Measurements from ENCODE around the gene NKAPL.

The NKAPL gene

DNA sequence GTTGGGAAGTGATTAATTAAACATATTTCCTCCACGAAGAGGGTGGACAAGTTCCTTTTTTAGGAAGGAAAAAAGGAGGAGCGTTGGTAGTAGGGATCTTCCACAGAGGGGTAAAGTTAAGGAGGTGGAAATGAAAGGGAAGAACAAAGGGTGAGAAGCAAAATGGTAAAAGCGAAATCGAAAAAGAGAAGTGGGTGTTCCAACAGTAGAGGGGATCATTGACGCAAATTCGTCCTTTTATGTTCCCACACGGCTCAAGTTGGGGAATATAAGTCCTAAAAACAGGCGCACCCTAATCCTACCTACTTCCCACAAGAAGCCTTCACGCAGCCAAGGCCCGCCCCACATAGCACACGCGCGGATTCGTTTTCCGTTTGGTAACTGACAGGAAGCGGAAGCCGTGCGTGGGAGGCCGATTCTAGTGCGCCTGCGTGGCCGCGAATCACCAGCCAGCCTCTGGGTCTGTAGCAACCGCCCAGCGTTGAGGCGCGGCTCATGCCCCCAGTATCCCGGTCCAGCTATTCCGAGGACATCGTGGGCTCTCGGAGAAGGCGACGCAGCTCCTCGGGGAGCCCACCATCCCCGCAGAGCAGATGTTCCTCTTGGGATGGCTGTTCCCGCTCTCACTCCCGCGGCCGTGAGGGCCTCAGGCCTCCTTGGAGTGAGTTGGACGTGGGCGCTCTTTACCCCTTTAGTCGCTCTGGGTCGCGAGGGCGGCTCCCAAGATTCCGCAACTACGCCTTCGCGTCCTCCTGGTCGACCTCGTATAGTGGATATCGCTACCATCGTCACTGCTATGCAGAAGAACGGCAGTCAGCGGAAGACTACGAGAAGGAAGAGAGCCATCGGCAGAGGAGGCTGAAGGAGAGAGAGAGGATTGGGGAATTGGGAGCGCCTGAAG lies at the start of gene NKAPL:
Gene NKAPL (plus strand): TSS at position 421 of the 901 bp plus-strand sequence. CDS start 75 bp downstream, at position 496.
- DNase-seq = no peak

DNA sequence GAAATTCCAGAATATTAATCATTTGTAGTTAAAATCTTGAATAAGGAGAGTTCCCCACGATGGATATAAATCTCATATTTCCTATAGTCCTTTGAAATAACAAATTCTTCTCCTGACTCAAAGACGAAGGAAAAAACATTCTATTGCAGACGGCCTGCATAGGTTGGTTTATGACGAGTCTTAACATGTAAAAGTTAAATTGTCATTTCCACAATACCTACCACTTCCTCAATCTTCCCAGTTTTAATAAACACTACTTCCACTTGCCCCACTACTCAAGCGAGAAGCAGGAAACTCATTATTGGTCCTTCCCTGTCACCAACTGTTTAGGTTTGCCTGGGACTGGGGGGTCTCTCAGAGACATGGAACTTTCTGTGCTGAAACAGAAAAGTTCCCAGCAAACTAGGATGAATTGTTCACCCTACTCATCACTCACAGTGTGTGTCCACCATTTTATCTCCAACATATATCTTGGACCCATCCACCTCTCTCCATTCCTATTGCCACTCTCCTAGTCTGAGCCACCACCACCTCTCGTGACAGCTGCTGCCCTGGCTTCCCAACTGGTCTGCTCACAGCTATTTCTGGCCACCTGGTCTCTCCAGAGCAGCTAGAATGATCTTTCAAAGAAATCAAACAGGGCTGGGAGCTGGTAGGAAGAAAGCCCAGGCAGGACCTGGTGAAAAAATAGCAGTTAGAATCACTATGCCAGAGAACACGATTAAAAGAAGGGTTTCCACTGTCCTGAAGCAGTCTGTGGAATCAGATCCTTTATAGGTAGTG lies 49.2 kb upstream of the NKAPL start:
- DNase-seq = no peak

DNA sequence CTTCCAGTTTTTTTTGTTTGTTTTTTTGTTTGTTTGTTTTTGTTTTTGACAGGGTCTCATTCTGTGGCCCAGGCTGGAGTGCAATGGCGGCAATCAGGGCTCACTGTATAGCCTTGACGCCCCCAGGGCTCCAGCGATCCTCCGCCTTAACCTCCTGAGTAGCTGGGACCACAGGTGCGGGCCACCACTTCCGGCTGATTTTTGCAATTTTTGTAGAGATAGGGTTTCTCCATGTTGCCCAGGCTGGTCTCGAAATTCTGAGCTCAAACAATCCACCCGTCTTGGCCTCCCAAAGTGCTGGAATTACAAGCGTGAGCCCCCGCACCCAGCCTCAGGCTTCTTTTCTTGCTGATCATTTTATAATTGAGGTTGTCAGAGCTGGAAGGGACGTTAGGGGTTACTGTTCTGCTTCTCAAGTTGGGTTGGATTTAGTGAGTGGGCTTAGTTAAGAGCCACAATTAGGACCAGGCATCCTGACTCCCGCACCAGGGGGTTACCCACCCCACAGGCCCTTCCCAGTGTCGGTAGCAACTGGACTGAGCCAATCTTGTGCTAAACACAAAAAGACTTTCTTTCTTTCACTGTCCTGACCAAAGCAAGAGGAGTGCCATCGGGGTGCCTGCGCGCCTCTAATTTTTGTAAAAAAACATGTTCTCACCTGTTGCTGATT lies 47.1 kb upstream of the NKAPL start:
- DNase-seq = no peak

DNA sequence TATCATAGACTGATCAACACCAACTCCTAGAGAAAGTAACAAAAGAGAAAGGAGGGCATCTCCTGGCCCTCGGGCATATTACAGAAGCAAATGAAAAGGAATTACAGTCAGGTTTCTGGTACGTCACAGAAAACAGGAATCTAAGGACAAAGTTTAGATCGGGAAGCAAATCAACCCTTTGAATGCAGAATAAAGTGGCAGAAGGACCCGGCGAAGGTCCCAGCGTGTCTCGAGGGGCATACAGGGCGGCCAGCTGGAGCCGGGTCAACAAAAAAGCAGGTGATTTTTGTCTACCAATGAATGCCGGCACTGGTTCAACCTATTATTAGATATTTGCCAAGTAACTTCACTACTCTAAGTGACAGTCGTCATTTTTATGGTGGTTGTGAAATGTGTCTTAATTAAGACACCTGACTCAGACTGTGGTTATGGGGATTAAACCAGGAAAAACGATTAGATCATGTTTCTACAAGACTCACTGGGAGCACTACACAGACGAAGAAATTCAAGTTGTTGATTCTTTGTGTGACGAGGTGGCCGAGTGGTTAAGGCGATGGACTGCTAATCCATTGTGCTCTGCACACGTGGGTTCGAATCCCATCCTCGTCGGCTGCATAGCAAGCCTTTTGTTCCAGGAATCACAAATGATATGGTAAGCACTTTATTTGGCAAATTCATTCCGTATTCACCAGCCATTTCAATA lies 46.4 kb upstream of the NKAPL start:
- peak; percentile 44 for DNase-seq

DNA sequence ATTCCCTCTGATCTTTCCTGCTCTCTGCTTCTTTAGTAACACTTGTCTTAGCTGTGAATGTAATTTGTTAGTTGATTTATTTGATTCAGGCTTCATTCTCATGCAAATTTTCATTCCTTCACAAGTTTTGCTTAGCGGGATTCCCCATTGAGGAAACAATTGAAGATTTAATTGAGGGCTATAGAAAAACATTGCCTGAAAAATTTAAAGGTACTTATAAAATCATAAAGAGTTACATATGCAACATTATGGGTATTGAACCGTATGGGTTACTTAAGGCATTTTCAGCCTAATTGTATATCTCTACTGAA lies 45.9 kb upstream of the NKAPL start:
- no peak for DNase-seq

DNA sequence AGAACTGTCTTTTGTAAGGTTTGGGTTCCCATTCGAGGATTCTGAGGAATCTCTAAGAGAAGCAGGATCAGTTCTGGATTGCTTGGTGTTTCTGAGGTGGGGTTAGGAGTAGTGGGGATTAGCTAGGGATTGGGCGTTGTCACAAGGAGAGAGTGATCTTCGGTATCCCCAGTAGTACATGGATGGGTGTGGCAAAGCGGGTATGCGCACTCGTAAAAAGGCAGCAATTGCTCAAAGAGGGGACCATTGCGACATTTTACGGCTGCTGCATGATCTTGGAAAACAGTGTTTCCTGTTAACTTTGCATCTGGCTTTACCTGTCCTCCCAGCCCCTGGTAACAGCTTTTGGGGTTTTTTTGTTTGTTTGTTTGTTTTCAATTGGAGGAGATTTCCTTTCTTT lies 43.7 kb upstream of the NKAPL start:
- DNase-seq = no peak

DNA sequence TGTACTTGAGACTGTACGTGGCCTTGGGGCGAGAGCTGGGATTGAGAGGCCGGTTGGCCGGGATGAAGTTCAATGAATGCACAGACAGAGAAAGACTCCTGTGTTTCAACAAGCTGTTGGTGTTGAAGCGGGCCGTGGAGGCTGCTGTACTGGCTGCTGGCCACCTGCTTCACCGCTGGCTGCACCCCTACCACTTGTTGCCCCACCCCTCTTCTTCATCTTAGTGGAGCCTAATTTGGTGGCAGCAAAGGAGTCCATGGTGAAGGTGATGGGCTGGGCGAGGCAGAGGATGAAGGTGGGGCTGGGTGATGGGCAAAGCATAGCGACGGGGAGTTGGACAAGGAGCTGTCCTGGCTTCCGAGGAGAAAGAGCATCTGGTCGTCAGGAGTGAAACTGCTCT lies 41.2 kb upstream of the NKAPL start:
- no peak for DNase-seq

DNA sequence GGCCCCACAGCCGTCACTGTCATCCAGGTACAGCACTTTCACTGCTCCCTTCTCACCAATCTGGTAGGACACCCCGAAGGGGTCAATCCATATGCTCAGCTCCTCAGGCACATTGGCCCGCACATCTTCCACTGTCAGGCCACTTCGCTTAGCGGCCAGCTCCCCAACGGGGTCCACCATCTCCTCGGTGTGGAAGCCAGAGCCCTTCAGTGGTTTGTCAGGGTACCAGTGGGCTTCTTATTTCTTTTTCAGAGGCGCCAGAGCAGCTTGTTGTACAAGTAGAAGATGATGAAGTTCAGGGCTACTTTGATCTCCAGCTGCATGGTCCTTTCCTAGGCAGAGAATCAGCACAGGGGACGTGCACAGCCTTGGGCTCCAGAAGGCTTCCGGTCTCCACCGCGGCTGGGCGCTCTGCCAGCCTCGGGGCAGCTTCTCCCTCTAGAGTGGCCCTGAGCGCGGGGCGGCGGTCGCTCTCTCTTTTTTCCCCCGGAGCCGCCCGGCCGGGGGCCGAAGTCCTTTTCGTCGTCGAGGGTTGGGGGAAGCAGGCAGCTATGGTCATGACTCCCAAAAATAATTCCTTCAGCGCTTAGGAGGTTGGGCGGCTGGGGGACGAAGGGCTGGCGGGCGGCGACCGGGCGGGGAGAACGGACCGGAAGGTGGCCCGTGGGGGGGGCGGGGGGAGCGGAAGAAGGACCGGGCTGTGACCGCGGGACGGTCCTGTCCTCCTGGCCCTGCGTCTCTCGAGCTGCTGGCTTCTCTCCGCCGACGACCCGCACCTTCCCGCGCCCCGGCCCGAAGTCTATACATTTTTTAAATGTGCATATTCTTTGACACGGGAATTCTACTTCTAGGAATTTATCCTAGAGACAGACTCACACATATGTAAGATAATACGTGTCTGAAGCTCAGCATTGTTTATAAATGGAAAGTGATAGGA lies 40.5 kb upstream of the NKAPL start:
- DNase-seq = peak; percentile 54

DNA sequence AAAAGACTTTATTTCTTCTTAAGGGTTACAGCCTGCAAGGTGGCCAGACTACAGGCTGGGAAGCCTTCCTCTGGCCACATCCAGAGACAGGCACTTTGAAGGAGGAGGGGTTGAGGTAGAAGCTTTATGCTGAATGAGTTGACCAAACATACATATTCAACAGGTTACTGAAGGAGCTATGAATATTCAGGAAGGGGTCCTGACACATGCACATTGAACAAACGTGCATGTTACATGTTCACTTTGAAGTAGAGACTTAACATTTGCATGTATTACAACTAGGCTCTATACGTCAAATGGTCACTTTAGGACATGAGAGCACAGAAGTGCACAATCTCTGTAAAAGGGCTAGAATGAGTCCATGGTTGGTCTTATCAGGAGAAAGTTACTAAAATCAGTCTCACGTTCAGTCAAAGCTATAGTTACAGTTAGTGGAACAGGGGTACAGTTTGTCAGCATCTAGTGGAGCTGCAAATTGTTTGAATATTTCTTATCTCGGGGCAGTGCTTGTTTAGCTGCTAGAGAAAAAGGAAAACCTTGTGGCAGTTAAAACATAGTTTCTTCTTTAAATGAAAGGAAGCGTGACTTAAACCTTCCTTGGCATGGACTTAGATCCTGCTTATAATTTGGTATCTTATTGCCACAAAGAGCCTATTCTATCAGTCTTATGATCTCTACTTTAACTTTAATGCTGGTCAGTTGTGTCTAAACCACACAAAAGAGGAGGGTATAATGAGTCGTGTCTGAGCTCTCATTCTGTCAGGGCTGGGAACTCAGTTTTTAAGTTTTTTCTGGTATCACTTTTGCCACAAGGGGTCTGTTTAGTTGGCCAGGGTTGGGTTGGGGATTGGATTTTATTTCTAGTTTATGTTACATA lies 38.6 kb upstream of the NKAPL start:
- no peak for DNase-seq

DNA sequence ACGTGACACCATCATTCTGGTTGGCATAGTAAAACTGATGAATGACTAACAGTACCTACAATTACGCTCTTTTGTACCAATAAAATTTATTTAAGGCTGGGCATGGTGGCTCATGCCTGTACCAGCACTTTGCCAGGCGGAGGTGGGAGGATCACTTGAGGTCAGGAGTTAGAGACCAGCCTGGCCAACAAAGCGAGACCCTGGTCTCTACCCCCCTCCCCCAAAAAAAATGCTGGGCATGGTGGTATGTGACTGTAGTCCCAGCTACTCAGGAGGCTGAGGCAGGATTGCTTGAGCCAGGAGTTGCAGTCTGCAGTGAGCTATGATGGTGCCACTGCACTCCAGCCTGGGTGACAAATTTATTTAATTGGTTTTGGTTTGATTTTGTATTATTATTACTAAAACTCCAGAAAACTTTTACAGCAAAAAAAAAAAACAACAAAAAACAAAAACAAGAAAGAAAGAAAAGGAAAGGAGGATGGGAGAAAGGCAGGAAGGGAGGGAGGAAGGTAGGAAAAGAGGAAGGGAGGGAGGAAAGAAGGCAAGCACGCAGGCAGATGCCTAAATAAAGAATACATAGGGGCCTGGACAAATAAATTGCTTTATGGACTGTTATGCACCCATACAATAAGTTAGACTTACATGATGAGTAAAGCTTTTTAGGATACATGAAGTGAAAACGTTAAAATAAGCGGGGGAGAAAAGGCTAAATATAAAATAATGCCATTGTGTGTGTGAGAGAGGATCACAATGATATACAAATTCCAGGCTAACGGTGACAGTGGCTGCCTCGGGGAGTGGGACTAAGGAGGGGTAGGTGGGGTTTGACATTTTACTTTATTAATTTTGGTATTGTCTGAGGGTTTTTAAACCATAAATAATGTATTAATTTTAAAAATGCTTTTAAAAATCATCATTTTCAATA lies 34.7 kb upstream of the NKAPL start:
- no peak for DNase-seq

DNA sequence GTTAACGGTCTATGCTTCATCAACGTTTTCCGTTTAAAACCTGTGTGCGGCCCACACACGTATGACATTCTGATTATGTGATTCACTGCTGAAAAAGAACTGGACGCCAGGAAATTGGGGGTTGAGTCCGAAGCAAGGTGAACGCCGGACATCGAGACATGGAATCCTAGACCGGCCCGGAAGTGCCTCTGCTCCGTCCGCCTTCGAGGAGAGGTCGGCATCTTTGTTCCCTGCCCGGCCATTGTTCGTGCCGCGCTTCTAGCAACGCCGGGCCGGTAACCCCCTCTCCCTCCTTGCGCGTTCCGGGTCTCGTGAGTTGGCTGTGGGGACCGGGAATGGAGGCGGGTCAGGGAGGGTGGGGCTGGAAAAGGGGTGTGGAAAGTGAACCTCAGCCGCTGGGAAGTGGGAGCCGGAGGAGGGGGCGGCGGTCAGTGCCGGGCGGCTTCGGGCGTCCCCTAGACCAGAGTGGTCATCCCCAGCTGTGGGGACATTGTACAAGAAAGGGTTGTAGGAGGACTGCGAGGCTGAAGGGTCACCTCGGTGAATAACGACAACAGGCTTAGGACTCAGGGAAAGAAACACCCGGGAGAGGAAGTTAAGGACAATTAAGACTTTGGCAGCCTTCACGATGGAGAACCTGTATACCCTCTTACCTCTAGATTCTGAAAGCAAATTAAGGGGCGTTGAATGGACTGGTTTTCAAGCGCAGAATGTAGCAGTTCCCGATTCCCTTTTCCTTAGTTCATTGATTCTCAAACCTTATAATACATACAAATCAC lies 33.9 kb upstream of the NKAPL start, which contains the start of gene ZSCAN9:
Gene ZSCAN9 (plus strand): TSS at position 220 of the 779 bp plus-strand sequence. CDS start 1,810 bp downstream, outside the sequence.
- peak; percentile 73 for DNase-seq

DNA sequence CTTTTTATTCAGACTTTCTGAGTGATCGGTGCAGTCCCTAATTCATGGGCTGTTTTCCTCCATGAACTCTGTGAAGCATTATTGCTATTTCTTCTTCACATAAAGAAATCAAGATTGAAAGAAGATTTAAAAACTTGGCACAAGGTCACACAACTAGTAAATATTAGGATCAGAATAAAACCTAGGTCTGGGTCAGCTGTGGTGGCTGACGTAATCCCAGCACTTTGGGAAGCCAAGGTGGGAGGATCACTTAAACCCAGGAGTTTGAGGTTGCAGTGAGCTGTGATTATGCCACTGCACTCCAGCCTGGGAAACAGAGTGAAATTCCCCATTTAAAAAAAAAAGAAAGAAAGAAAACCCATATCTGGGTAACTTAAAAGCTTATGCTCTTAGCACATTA lies 32.6 kb upstream of the NKAPL start:
- DNase-seq = no peak

DNA sequence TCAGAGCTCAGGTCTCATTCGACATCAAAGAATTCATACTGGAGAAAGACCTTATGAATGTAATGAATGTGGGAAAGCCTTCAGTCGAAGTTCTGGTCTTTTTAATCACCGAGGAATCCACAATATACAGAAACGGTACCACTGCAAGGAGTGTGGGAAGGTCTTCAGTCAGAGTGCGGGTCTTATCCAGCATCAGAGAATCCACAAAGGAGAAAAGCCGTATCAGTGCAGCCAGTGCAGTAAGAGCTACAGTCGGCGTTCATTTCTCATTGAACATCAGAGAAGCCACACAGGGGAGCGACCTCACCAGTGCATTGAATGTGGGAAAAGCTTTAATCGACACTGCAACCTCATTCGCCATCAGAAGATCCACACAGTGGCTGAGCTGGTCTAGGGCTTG lies 26.3 kb upstream of the NKAPL start:
- DNase-seq = no peak

DNA sequence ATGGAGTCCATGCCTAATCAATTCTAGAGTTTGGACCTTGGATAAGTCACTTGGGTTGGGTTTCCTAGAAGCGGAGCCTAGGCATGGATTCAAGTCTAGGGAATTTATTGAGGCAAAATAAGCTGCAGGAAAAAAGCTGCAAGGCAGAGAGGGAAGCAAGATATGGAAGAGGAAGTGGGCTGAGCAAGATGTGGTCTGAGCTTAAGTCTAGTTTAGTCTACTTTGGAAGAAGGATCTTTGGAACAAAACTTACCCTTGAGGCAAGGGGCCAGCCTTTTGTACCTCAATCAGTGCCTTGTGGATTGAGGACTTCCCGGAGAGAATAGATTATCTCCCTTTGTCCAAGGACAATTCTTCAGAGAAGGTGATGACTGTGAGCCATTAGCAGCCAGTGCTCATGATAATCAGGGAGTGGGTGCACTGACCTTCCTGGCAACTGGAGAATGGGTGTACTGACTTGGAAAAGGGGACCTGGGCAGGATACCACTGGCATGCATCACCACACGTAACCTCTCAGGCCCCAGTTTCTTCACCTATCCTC lies 23.1 kb upstream of the NKAPL start:
- no peak for DNase-seq

DNA sequence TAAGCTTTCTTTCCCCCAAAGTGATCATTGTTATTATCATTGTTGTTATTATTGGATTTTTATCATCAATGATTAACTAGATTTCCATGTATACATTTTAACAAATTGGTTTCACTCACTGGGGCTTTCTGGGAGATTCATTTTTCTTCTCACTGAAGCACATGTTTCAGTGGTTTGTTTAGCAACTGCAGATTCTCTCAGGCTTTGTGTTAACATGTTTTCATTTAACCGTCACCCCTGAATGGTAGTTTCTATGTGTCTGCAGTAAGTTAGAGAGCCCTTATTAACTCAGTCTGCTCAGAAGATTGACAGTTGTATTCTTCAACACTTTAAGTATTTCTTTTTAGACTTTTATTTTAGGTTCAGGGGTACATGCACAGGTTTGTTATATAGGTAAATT lies 19.5 kb upstream of the NKAPL start:
- no peak for DNase-seq

DNA sequence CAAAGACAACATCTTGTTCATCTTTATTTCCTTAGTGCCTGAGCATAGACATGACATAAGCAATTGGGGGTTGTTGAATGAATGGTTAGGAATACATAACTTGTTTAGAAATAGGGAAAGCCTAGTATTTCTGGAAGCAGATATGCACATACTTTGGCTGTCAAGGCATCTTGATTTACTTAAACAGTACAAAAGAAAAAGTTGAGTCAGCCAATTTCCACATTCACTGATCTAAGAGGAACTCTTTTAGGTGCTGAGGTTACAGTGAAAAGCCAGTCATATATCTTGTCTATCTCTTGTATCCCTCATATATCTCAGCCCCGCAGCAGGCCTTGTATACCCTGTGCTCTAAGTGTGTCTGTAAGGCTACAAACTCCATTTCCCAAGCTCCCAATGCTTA lies 18.6 kb upstream of the NKAPL start:
- no peak for DNase-seq

DNA sequence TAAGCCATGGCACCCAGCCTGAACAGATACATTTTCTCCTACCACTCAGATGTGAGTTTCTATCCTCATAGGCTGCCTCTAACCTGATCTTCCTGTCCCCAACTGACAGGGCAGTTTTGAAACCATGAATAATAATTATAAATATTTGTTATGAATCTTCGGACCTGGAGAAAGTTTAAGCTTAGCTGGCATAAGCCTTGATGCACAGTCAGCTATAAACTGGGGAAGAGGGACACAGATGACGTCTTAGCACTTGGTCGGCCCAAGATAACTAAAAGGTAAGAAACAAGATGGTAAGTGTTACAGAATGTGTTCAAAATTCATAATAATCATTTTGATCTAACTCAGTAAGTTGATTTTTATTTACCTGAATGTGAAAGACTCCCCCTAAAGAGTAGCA lies 15.2 kb upstream of the NKAPL start:
- DNase-seq = no peak

DNA sequence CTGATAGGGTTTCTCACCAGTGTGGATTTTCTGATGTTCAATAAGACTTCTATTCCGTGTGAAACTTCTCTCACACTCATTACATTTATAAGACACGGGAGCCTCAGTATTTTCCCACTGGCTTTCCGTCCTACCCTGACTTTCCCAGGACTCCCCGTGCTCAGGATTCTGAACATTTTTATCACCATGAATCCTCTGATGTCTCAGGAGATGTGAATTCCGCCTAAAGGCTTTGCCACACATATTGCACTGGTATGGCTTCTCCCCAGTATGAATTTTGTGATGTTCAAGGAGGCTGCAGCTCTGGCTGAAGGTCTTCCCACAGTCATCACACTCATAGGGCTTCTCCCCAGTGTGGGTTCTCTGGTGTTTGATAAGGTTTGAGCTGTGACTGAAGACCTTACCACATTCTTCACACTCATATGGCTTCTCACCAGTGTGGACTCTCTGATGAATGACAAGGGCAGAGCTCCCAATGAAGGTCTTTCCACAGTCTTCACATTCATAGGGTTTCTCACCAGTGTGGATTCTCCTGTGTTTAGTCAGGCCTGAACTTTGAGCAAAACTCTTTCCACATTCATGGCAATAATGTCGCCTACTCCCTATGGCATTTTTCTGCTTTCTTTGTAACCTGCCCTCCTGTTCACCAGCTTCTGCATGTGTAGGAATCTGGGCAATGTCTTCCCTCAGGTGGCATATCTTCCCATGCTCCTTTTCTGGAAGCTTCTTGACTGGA lies 13.7 kb upstream of the NKAPL start:
- DNase-seq = no peak

Data from DMS153 (cell line).